SK-N-MC (cell line): ENCODE results near the gene WDR89.

Experiments
- EZH2 ChIP-seq: fragments of 200-600 bp; sonication (generic); IDR thresholded peaks from one replicate; pipeline ENCODE4 v1.6.1; 2017; ENCODE audit warnings: antibody characterized with exemption
- POLR2AphosphoS5 ChIP-seq: IDR thresholded peaks from 2 replicates; pipeline ENCODE4 v1.6.1; 2012; ENCODE audit warnings: mild to moderate bottlenecking, low read depth, low read length, borderline replicate concordance

DNA sequence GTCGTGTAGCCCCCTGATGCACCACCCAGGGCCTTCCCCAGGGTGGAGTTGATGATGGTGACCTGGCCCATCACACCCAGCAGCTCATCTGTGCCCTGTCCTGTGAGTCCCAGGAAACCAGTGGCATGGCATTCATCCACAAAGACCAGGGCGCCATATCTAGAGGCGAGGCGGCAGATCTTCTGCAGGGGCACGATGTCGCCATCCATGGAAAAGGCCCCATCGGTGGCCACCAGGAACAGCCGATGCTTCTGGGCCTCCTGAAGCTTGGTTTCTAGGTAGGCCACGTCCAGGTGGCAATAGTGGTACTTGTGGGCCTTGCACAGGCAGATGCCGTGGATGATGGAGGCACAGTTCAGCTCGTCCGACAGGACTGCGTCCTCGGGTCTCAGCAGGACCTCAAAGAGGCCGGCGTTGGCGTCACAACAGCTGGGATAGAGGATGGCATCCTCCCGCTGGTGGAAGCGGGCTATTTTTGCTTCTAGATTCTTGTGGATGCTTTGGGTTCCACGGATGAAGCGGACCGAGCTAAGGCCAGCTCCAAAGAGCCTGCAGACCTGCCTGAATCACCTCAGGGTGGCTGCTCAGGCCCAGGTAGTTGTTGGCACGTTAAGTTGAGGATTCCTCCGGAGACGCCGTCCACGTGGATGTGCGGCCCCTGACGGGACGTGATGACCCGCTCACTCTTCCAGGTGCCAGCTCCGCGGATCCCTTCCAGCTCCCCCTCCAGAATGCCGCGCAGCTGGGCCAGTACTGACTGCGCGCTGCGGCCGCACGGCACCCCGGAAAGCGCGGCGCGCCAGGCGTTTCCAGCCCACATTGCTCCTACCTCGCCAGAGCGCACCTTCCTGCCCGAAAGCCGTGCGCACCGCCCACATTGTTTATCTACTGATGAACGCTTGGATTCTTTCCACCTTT, 47.0 kb downstream of the WDR89 start:
- TF ChIP-seq EZH2, result no peak
- TF ChIP-seq POLR2AphosphoS5, result no peak
